AG10803 (cell line): ENCODE data around the gene TAF8.
"Not testable (repeated sequence)": the region's sequence is repeated elsewhere in the genome, so short reads cannot be mapped to it uniquely, and the experiment has no call there.

Source experiments
- DNase-seq: peaks from one replicate; pipeline ENCODE4 v3.0.0; 2010; ENCODE audit warnings: low read depth
- H3K4me3 ChIP-seq: 2 replicates; pipeline ENCODE4 v1.5.1; 2011; ENCODE audit warnings: mild to moderate bottlenecking, low read length, control low read depth
- TF ChIP-seq, protein P1 (sequence below): conservative IDR thresholded peaks from 2 replicates; pipeline ENCODE4 v1.5.1; 2011; ENCODE audit warnings: mild to moderate bottlenecking, low read length, control low read depth, inconsistent platforms

The TAF8 gene

DNA sequence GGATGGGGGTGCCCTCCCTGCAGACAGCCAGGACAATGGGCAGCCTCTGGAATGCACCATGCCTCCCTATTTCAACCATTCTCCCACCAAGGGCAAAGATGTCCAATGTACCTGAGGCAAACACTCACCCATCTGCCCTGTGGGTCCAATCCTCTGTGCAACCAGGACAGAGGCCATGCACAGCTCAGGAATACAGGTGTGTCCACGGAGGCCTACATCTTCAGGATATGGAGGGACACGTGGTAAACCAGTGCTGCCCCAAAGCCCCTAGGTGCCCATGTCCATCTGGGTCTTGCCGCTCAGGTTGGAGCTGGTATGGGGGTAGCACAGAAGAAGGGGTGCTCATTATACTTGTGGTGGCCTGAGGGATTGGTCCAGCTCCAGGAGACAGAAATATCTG is 20.4 kb upstream of the TAF8 start:
- TF ChIP-seq, protein P1, sequence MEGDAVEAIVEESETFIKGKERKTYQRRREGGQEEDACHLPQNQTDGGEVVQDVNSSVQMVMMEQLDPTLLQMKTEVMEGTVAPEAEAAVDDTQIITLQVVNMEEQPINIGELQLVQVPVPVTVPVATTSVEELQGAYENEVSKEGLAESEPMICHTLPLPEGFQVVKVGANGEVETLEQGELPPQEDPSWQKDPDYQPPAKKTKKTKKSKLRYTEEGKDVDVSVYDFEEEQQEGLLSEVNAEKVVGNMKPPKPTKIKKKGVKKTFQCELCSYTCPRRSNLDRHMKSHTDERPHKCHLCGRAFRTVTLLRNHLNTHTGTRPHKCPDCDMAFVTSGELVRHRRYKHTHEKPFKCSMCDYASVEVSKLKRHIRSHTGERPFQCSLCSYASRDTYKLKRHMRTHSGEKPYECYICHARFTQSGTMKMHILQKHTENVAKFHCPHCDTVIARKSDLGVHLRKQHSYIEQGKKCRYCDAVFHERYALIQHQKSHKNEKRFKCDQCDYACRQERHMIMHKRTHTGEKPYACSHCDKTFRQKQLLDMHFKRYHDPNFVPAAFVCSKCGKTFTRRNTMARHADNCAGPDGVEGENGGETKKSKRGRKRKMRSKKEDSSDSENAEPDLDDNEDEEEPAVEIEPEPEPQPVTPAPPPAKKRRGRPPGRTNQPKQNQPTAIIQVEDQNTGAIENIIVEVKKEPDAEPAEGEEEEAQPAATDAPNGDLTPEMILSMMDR: no peak
- H3K4me3 ChIP-seq: no peak overlapping the region
- no peak for DNase-seq

DNA sequence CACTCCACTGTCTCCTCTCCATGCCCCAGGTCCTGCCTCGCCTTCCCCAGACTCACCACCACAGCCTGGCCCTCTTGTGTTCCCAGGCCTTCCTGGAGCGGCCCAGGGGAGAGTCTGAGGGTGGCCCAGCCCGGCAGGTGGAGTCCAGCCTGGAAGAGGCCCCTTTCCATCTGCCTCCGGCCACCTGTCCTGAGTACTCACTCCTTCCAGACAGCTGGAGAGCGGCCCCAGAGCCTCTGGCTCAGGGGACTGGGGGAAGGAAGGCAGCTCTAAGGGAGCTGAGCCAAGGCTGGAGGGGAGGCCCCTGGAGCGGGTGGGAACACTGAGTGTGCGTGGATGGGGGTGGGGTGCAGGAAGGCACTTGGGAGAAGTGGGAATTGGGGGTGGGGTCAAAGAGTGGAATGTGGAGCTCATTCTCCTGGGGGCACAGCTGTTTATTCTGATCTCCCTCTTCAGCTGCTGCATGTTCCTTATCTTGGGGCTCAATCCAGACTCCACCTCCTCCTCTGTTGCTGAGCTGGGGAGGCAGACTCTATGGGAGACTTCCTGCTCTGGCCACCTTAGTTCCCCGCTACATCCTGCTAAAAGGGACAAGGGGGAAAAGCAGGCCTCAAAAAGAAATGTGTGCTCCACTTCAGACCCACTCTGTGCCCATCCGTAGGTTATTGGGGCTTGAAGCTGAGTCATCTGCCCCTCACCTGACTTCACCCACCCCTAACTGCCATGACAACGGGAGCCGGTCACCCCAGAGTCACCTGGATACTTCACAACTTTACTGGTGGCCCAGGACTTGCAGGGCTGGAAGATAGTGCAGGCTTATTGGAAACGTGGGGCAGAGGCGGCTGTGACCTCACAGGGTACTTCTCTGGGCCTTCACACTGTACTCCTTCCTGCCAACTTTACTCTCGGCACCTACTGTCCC is 19.5 kb upstream of the TAF8 start:
- no peak overlapping the region for H3K4me3 ChIP-seq
- DNase-seq: no peak
- TF ChIP-seq, protein P1: no peak

DNA sequence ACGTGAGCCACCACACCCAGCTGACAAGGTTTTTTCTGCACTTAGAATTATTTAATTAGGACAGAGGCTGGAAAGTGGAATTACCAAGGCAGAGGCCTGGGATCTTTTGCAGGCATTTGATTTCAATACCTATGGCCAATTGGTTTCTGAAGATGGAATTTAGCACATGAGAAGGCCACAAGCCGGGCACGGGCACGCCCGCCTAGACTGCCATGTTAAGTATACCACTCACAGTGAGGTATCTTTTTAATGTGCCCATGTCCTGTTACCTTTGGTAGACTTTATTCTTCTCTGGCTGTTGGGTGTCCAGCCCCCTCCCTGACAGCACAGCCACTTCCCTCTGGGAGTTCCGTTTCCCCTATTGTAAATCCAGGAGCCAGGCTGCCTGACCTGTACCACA is 18.0 kb upstream of the TAF8 start:
- H3K4me3 ChIP-seq: no peak overlapping the region
- DNase-seq: no peak
- TF ChIP-seq, protein P1: no peak

DNA sequence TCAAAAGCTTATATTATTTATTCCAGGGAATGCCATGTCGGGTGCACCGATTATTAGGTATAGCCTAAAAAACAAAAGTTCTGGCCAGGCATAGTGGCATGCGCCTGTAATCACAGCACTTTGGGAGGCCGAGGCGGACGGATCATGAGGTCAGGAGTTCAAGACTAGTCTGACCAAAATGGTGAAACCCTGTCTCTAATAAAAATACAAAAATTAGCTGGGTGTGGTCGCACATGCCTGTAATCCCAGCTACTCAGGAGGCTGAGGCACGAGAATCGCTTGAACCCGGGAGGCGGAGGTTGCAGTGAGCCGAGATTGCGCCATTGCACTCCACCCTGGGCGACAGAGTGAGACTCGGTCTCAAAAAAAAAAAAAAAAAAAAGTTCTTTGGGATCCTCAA is 12.7 kb upstream of the TAF8 start:
- not testable (repeated sequence) for H3K4me3 ChIP-seq, DNase-seq

DNA sequence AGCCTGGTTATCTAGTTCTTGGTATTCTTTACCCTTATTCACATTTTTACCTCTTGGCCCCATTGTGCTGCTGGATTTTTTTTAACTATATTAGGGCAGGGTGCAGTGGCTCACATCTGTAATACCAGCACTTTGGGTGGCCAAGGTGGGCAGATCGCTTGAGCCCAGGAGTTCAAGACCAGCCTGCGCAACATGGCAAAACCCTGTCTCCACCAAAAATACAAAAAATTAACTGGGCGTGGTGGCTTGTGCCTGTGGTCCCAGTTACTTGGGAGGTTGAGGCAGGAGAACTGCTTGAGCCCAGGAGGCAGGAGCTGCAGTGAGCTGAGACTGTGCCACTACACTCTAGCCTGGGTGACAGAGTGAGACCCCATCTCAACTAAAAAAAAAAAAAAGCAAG is 12.2 kb upstream of the TAF8 start:
- DNase-seq: no peak
- TF ChIP-seq, protein P1: no peak
- no peak overlapping the region for H3K4me3 ChIP-seq

DNA sequence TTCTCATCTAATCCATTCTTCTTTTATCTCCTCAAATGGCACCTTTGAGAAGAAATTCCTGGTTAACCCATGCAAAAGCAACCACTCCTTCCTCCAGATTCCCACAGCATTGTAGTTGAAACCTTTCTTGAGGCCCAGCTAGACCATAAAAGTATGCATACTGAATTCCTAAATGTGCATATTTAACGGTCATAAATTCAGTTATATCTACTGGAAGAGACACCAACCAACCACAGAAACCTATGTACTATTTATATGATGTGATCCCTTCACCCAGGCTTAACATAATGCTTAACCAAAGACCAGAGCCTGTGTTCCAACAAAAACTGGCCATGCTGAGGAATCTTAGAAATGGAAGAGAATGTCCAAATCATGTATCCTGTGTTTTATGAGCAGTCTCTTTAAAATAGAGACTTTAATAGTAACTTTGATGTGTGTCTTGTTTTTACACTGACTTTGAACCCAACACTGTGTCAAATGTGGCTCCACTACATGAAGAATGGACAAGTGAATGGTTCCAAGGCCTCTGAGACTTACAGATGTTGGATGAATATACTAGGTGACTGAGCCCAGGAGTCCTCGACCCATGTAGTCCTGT is 11.4 kb upstream of the TAF8 start:
- TF ChIP-seq, protein P1: no peak
- no peak overlapping the region for H3K4me3 ChIP-seq
- peak; percentile 68 for DNase-seq

DNA sequence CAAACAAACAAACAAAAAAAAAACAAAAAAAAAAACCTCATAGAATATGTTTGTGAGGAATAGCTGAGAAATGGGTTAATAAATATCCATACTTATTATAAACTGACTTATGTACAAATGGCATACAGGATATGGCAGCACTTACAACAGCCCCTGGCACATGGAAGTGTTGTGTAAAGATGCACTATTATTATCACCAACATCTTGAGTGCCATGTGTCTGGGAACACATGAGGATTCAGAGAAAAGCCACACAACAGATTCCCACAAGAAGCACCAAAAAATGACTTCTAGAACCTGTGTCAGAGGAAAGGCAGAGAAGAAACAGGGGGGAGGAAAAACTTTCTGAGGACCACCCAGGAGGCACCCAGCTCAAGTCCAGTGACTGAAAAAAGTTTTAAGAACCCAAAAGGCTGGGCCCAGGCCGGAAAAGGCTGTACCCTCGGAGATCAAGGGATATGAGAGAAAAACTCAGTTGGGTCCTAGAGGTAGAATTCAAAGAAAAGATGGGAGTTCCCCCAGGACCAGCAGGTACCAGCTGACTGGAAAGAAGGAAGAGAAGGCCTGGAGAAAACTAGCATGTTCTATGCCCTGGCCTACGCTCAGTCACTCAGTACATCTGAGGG is 9.4 kb upstream of the TAF8 start:
- no peak for DNase-seq
- H3K4me3 ChIP-seq: no peak overlapping the region
- TF ChIP-seq, protein P1: no peak
